Thoracic aorta (tissue), 2 donors: ENCODE data around the gene UBE2J2. TPM values are rescaled to one million over a fixed set of nuclear protein-coding genes. Genes with fewer than 3 reads are reported as not detected.

ENCODE experiments used
- ATAC-seq: fragments of 150-250 bp; one replicate; pipeline ENCODE4 v1.8.0; 2017; ENCODE audit warnings: low read depth; ENCODE audit not compliant: insufficient number of reproducible peaks, low FRiP score
- DNase-seq: peaks from one replicate; pipeline ENCODE4 v3.0.0-alpha.2; 2020; ENCODE audit warnings: low spot score
- H3K27ac ChIP-seq, 2 donors: fragments of 200-600 bp; sonication (generic); 1 replicate in 1 of 2; 2 replicates in 1 of 2; pipeline ENCODE4 v1.5.1; 2016; ENCODE audit warnings: mild to moderate bottlenecking in 2 of 2, moderate library complexity in 2 of 2
- H3K27me3 ChIP-seq: fragments of 200-600 bp; sonication (generic); replicated peaks from 2 replicates; pipeline ENCODE4 v1.6.0; 2016; ENCODE audit warnings: mild to moderate bottlenecking; ENCODE audit not compliant: insufficient read depth
- H3K36me3 ChIP-seq: fragments of 200-600 bp; sonication (generic); one replicate; pipeline ENCODE4 v1.5.1; 2016
- H3K4me1 ChIP-seq, 2 donors: fragments of 200-600 bp; sonication (generic); 1 replicate in 1 of 2; 2 replicates in 1 of 2; pipeline versions ENCODE4 v1.5.1 to v1.6.0; 2016; ENCODE audit warnings: low read depth in 2 of 2, mild to moderate bottlenecking in 1 of 2; ENCODE audit not compliant: control insufficient read depth in 1 of 2
- H3K4me3 ChIP-seq: fragments of 200-600 bp; sonication (generic); 2 replicates; pipeline ENCODE4 v1.5.1; 2016; ENCODE audit warnings: mild to moderate bottlenecking
- H3K9me3 ChIP-seq: fragments of 200-600 bp; sonication (generic); 2 replicates; pipeline ENCODE4 v1.5.1; 2016
- total RNA-seq, 2 donors: library from RNA; depleted of rRNA; stranded (reverse); fragments of >200 nt; gene quantifications; one replicate each; pipeline versions ENCODE4 v1.1.0 to v1.2.3, GENCODE V29; 2016
- TF ChIP-seq, protein P1 (sequence below): fragments of 200-600 bp; sonication (generic); IDR thresholded peaks from one replicate; pipeline ENCODE4 v1.5.1; 2019; ENCODE audit warnings: antibody characterized with exemption

UBE2J2 gene
- total RNA-seq, 2 donors from 2014 or later: 43.5 to 57.7 TPM

DNA sequence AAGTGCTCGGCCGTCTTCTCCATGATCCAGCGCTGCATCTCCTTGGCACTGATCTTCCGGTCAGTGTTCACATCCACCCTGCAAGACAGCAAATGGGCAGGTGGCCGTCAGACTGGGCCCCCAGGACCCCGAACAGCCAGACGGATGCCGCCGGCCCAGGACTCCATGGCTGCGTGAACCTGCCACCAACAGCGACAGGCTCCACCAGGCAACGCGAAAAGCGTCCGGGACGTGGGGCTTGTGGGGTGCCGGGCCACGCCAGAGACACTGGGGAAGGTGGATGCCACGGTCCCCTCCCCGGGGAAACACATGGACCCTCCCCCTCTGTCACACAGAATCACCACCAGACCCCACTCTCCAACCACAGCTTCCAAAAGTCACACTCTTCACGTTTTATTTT is 49.8 kb downstream of the UBE2J2 start:
- peaks cover 0 to under 1% of the 10 kb centered on the region in 2 donors for H3K4me1 ChIP-seq
- TF ChIP-seq, protein P1, sequence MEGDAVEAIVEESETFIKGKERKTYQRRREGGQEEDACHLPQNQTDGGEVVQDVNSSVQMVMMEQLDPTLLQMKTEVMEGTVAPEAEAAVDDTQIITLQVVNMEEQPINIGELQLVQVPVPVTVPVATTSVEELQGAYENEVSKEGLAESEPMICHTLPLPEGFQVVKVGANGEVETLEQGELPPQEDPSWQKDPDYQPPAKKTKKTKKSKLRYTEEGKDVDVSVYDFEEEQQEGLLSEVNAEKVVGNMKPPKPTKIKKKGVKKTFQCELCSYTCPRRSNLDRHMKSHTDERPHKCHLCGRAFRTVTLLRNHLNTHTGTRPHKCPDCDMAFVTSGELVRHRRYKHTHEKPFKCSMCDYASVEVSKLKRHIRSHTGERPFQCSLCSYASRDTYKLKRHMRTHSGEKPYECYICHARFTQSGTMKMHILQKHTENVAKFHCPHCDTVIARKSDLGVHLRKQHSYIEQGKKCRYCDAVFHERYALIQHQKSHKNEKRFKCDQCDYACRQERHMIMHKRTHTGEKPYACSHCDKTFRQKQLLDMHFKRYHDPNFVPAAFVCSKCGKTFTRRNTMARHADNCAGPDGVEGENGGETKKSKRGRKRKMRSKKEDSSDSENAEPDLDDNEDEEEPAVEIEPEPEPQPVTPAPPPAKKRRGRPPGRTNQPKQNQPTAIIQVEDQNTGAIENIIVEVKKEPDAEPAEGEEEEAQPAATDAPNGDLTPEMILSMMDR: no peak
- H3K4me3 ChIP-seq: no peak overlapping the region
- no peaks in the 10 kb centered on the region for H3K27me3 ChIP-seq
- no peak overlapping the region for H3K27ac ChIP-seq
- ATAC-seq (no peak), DNase-seq (no peak)
- no peaks in the 10 kb centered on the region for H3K9me3 ChIP-seq
- peaks cover 54% of the 10 kb centered on the region for H3K36me3 ChIP-seq

DNA sequence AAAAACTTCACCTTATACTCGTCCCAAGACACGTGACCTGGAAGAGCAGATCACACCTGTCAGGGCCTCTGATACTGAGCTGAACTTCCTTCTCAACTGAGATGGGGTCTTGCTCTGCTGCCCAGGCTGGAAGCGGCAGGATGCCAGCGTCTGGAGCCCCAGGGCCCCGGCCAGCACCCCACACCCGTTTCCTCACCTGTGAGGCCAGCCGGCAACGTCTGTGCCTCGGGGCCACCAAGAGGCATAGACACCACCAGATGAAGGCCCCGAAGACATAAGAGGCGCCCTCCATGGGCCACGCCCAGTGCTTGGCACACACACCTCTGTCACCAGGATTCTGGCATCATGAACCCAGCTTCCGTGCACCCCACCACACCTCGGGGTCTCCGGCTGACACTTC is 50.3 kb downstream of the UBE2J2 start:
- Histone ChIP-seq H3K4me1 (no peaks in the 10 kb centered on the region), H3K27ac (no peak overlapping the region), H3K9me3 (no peaks in the 10 kb centered on the region), H3K4me3 (no peak overlapping the region), H3K36me3 (peaks cover 57% of the 10 kb centered on the region), H3K27me3 (no peaks in the 10 kb centered on the region)
- TF ChIP-seq, protein P1: no peak
- no peak for DNase-seq
- no peak for ATAC-seq

DNA sequence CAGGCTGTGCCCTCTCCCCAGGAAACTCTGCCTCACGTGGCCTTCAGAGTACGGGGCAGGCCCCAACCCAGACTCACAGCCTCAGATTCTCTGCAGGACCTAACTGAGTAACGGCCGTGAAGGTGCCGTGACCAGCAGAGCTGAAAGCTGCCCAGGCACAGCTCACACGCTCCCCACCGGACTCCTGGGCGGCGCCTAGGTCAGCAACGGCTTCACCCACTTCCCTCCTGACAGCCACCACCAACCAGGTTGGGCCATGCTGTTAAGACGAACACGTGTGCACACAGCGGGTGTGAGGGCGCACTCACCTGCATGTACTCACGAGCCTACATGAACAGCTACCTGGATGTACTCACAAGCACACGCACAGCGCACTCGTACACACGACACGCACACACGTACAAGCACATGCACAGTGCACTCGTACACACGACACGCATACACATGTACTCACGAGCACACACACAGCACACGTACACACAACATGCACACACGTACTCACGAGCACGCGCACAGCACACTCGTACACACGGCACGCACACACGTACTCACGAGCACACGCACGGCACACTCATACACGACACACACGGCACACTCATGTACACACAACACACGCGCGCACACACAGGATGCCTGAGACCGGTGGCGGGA is 51.0 kb downstream of the UBE2J2 start:
- TF ChIP-seq, protein P1: no peak
- DNase-seq (no peak), ATAC-seq (no peak)
- H3K27me3 ChIP-seq: no peaks in the 10 kb centered on the region
- no peak overlapping the region for H3K27ac ChIP-seq
- H3K36me3 ChIP-seq: peaks cover 57% of the 10 kb centered on the region
- H3K4me1 ChIP-seq: no peaks in the 10 kb centered on the region
- no peak overlapping the region for H3K4me3 ChIP-seq
- H3K9me3 ChIP-seq: no peaks in the 10 kb centered on the region

DNA sequence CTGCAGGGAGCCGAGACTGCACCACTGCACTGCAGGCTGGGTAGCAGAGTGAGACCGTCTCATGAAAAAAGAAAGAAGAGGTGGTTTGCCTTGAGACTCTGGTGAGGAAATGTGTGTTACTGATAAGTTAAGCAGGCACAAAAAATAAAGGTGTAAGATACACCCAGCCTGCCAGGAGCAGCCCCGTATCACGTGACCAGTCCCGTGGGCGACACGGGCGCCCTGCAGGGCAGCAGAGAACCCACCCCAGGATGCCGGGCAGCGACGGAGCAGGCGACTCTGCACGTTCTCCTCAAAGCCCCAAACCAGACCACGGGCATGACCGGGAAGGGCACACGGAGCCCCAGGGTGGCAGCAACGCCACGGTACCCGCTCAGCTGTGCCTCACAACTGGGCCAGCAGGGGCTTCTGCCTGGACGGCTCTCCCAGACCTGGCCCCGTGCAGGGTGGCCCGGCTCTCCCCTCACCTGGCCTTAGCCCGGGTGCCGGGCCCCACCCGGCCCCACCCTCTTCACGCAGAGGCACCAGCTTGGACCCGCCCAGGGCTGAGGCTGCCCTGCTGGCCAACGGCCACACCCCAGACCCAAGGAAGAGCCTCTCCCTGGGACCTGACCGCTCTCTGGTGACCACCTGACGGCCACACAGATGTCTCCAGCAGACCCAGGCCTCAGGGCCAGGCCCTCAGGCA is 51.6 kb downstream of the UBE2J2 start:
- TF ChIP-seq, protein P1: no peak
- no peaks in the 10 kb centered on the region for H3K4me1 ChIP-seq
- no peak overlapping the region for H3K4me3 ChIP-seq
- H3K27ac ChIP-seq: no peak overlapping the region
- no peak for DNase-seq
- no peaks in the 10 kb centered on the region for H3K27me3 ChIP-seq
- no peaks in the 10 kb centered on the region for H3K9me3 ChIP-seq
- H3K36me3 ChIP-seq: peaks cover 59% of the 10 kb centered on the region
- ATAC-seq: no peak

DNA sequence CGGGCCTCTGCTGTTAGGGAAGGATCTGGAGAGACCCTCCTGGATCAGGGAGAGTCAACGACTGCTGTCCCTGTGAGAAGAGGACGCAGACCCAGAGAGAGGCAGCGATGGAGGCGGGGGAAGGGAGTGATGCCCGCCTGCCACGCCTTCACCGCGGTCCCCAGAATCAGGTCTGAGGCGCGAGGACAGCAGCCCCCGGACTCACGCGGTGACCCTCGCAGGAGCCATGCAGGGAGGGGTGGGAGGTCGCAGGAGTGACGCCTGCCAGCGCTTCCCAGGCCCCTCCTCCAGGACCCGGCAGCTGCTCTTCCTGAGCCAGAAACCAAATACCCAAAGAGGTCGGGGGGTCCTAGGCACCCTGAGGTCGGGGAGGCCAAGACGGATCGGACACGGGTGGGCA is 53.5 kb downstream of the UBE2J2 start:
- Histone ChIP-seq H3K36me3 (peaks cover 59% of the 10 kb centered on the region), H3K4me1 (no peaks in the 10 kb centered on the region), H3K27ac (no peak overlapping the region), H3K9me3 (no peaks in the 10 kb centered on the region), H3K27me3 (no peaks in the 10 kb centered on the region), H3K4me3 (no peak overlapping the region)
- TF ChIP-seq, protein P1: no peak
- ATAC-seq (no peak), DNase-seq (no peak)
